WTC11 (cell line): ENCODE measurements around the gene ZNRF1. TPM values are rescaled to one million over a fixed set of nuclear protein-coding genes. Genes with fewer than 3 reads are reported as not detected.

ENCODE experiments used
- ATAC-seq: fragments of 200-7000 bp; cut with Tn5 transposase; 2 replicates; pipeline ENCODE4 v1.10.0; 2021; ENCODE audit warnings: mild to moderate bottlenecking, moderate library complexity
- CTCF ChIA-PET: fragments of 300-600 bp; sonication (Branson Sonifier 250); formaldehyde crosslinking; loops from one replicate; lab custom pipeline; 2021; ENCODE audit warnings: antibody characterized with exemption; lab: Charles Lee
- POLR2A ChIA-PET: fragments of 350-600 bp; sonication (Branson Sonifier 250); formaldehyde crosslinking; loops from one replicate; lab custom pipeline; 2021; ENCODE audit warnings: antibody characterized with exemption; lab: Charles Lee
- DNase-seq: peaks from one replicate; pipeline ENCODE4 v3.0.0; 2021; ENCODE audit warnings: low spot score
- H3K27ac Mint-ChIP-seq: 2 replicates; pipeline ENCODE4 v1.8.0; 2021; ENCODE audit warnings: mixed read lengths
- H3K27me3 Mint-ChIP-seq: 2 replicates; pipeline ENCODE4 v1.8.0; 2021; ENCODE audit warnings: low read depth, mild to moderate bottlenecking, moderate library complexity, mixed read lengths
- H3K36me3 Mint-ChIP-seq: 2 replicates; pipeline ENCODE4 v1.8.0; 2021; ENCODE audit warnings: mixed read lengths
- H3K4me1 Mint-ChIP-seq: 2 replicates; pipeline ENCODE4 v1.8.0; 2022; ENCODE audit warnings: mixed read lengths
- H3K4me3 Mint-ChIP-seq: 2 replicates; pipeline ENCODE4 v1.8.0; 2021; ENCODE audit warnings: mild to moderate bottlenecking, moderate library complexity, mixed read lengths
- H3K9me3 Mint-ChIP-seq: 2 replicates; pipeline ENCODE4 v1.8.0; 2021; ENCODE audit warnings: mixed read lengths
- CREM ChIP-seq: sonication (generic); formaldehyde crosslinking; IDR thresholded peaks from 2 replicates; pipeline ENCODE4 v1.8.1; 2022; ENCODE audit warnings: mild to moderate bottlenecking, missing genetic modification reagents, moderate library complexity
- ESRRA ChIP-seq: sonication (generic); formaldehyde crosslinking; IDR thresholded peaks from 2 replicates; pipeline ENCODE4 v1.8.1; 2022; ENCODE audit warnings: mild to moderate bottlenecking, missing genetic modification reagents, borderline replicate concordance
- FOXJ3 ChIP-seq: sonication (generic); formaldehyde crosslinking; IDR thresholded peaks from 2 replicates; pipeline ENCODE4 v1.9.0; 2021; ENCODE audit warnings: missing genetic modification reagents, mild to moderate bottlenecking, borderline replicate concordance
- FOXK1 ChIP-seq: sonication (generic); formaldehyde crosslinking; IDR thresholded peaks from 2 replicates; pipeline ENCODE4 v1.8.0; 2022; ENCODE audit warnings: mild to moderate bottlenecking, moderate library complexity, missing genetic modification reagents
- FOXP1 ChIP-seq: sonication (generic); formaldehyde crosslinking; IDR thresholded peaks from 2 replicates; pipeline ENCODE4 v1.8.0; 2022; ENCODE audit warnings: missing genetic modification reagents, mild to moderate bottlenecking, moderate library complexity, borderline replicate concordance
- HMGA2 ChIP-seq: fragments of 250-450 bp; sonication (Bioruptor Pico); IDR thresholded peaks from 2 replicates; pipeline ENCODE4 v1.4.0; 2021; ENCODE audit warnings: mild to moderate bottlenecking, moderate library complexity
- IRF2 ChIP-seq: sonication (generic); formaldehyde crosslinking; IDR thresholded peaks from 2 replicates; pipeline ENCODE4 v1.8.0; 2022; ENCODE audit warnings: low read depth, missing genetic modification reagents, borderline replicate concordance
- NFATC4 ChIP-seq: fragments of 250-450 bp; sonication (Bioruptor Pico); IDR thresholded peaks from 2 replicates; pipeline ENCODE4 v1.9.0; 2021; ENCODE audit warnings: mild to moderate bottlenecking
- NR2C2 ChIP-seq: sonication (generic); formaldehyde crosslinking; IDR thresholded peaks from 2 replicates; pipeline ENCODE4 v1.8.0; 2022; ENCODE audit warnings: mild to moderate bottlenecking, missing genetic modification reagents
- NR3C1 ChIP-seq: sonication (generic); formaldehyde crosslinking; conservative IDR thresholded peaks from 2 replicates; pipeline ENCODE4 v1.8.1; 2023; ENCODE audit warnings: low read depth, mild to moderate bottlenecking, missing genetic modification reagents
- PRRX2 ChIP-seq: fragments of 250-450 bp; sonication (Bioruptor Pico); IDR thresholded peaks from 2 replicates; pipeline ENCODE4 v1.8.0; 2021; ENCODE audit warnings: mild to moderate bottlenecking
- SMAD3 ChIP-seq: sonication (generic); formaldehyde crosslinking; IDR thresholded peaks from 2 replicates; pipeline ENCODE4 v1.8.0; 2022; ENCODE audit warnings: missing genetic modification reagents, mild to moderate bottlenecking, borderline replicate concordance
- TEAD1 ChIP-seq: sonication (generic); formaldehyde crosslinking; IDR thresholded peaks from 2 replicates; pipeline ENCODE4 v1.8.0; 2022; ENCODE audit warnings: mild to moderate bottlenecking, missing genetic modification reagents
- ZNF317 ChIP-seq: sonication (generic); formaldehyde crosslinking; IDR thresholded peaks from 2 replicates; pipeline ENCODE4 v1.8.1; 2023; ENCODE audit warnings: low read depth, mild to moderate bottlenecking, moderate library complexity, missing genetic modification reagents, borderline replicate concordance
- ZNF396 ChIP-seq: fragments of 250-450 bp; sonication (Bioruptor Pico); IDR thresholded peaks from 2 replicates; pipeline ENCODE4 v1.8.0; 2021; ENCODE audit warnings: mild to moderate bottlenecking, moderate library complexity, borderline replicate concordance
- ZNF423 ChIP-seq: fragments of 250-450 bp; sonication (Bioruptor Pico); IDR thresholded peaks from 2 replicates; pipeline ENCODE4 v2.1.2; 2022; ENCODE audit warnings: mild to moderate bottlenecking, moderate library complexity
- total RNA-seq: library from RNA; stranded (reverse); gene quantifications from 3 replicates; pipeline ENCODE4 v1.2.3, GENCODE V29; 2021
- TF ChIP-seq, protein P1 (sequence below): sonication (generic); formaldehyde crosslinking; IDR thresholded peaks from 2 replicates; pipeline ENCODE4 v1.8.0; 2022; ENCODE audit warnings: missing genetic modification reagents
- TF ChIP-seq, protein P2 (sequence below): sonication (generic); formaldehyde crosslinking; IDR thresholded peaks from 2 replicates; pipeline ENCODE4 v1.8.1; 2022; ENCODE audit warnings: missing genetic modification reagents, borderline replicate concordance
- TF ChIP-seq, protein P3 (sequence below): sonication (generic); formaldehyde crosslinking; conservative IDR thresholded peaks from 2 replicates; pipeline ENCODE4 v1.8.1; 2022; ENCODE audit warnings: mild to moderate bottlenecking, missing genetic modification reagents
- TF ChIP-seq, protein P4 (sequence below): sonication (generic); formaldehyde crosslinking; IDR thresholded peaks from 2 replicates; pipeline ENCODE4 v1.8.1; 2023; ENCODE audit warnings: mild to moderate bottlenecking, missing genetic modification reagents, moderate library complexity
- TF ChIP-seq, protein P5 (sequence below): sonication (generic); formaldehyde crosslinking; IDR thresholded peaks from 2 replicates; pipeline ENCODE4 v1.8.1; 2023; ENCODE audit warnings: mild to moderate bottlenecking, missing genetic modification reagents
- TF ChIP-seq, protein P6 (sequence below): fragments of 250-450 bp; sonication (Bioruptor Pico); IDR thresholded peaks from 2 replicates; pipeline ENCODE4 v1.8.0; 2021; ENCODE audit warnings: mild to moderate bottlenecking

ZNRF1 gene
- total RNA-seq, 1 experiment from 2014 or later: 47.6 TPM

DNA sequence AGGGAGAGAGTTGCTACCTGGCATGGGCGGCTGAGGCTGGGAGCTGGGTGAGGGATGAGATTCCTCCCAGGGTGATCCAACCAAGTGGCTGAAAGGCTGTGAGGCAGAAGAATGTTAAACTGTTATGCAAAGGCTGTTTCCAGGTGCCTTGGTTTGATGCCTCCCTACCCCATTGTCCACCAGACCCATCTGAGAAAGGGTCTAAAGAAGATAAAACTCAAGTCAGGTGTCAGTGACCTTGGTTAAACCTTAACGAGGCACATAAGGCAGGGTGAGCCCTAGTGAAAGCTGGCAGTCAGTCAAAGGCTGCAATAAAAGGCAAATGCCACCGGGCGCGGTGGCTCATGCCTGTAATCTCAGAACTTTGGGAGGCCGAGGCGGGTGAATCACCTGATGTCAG is 94.0 kb downstream of the ZNRF1 start:
- DNase-seq (no peak), ATAC-seq (peak; percentile 14)
- Mint-ChIP-seq H3K36me3 (no peaks in the 10 kb centered on the region), H3K9me3 (no peaks in the 10 kb centered on the region), H3K27me3 (no peaks in the 10 kb centered on the region), H3K4me3 (no peak overlapping the region), H3K4me1 (peaks cover 59% of the 10 kb centered on the region), H3K27ac (peak overlapping the region; percentile 70)
- CTCF ChIA-PET: interaction anchor here (1.0 to 2.6 kb wide), 2 partner anchors 18 to 458 kb away, joined by 3 to 14 read pairs; no protein-coding TSS in a partner anchor
- POLR2A ChIA-PET: interaction anchor here (0.7 kb wide), 1 partner anchor 9 kb away, joined by 4 read pairs; no protein-coding TSS in a partner anchor
- TF ChIP-seq, protein P1, sequence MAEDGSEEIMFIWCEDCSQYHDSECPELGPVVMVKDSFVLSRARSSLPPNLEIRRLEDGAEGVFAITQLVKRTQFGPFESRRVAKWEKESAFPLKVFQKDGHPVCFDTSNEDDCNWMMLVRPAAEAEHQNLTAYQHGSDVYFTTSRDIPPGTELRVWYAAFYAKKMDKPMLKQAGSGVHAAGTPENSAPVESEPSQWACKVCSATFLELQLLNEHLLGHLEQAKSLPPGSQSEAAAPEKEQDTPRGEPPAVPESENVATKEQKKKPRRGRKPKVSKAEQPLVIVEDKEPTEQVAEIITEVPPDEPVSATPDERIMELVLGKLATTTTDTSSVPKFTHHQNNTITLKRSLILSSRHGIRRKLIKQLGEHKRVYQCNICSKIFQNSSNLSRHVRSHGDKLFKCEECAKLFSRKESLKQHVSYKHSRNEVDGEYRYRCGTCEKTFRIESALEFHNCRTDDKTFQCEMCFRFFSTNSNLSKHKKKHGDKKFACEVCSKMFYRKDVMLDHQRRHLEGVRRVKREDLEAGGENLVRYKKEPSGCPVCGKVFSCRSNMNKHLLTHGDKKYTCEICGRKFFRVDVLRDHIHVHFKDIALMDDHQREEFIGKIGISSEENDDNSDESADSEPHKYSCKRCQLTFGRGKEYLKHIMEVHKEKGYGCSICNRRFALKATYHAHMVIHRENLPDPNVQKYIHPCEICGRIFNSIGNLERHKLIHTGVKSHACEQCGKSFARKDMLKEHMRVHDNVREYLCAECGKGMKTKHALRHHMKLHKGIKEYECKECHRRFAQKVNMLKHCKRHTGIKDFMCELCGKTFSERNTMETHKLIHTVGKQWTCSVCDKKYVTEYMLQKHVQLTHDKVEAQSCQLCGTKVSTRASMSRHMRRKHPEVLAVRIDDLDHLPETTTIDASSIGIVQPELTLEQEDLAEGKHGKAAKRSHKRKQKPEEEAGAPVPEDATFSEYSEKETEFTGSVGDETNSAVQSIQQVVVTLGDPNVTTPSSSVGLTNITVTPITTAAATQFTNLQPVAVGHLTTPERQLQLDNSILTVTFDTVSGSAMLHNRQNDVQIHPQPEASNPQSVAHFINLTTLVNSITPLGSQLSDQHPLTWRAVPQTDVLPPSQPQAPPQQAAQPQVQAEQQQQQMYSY (CRISPR knock-in tag): peak; percentile 52; the same call in 1 of the 2 replicates
- no peak for TF ChIP-seq ZNF423

DNA sequence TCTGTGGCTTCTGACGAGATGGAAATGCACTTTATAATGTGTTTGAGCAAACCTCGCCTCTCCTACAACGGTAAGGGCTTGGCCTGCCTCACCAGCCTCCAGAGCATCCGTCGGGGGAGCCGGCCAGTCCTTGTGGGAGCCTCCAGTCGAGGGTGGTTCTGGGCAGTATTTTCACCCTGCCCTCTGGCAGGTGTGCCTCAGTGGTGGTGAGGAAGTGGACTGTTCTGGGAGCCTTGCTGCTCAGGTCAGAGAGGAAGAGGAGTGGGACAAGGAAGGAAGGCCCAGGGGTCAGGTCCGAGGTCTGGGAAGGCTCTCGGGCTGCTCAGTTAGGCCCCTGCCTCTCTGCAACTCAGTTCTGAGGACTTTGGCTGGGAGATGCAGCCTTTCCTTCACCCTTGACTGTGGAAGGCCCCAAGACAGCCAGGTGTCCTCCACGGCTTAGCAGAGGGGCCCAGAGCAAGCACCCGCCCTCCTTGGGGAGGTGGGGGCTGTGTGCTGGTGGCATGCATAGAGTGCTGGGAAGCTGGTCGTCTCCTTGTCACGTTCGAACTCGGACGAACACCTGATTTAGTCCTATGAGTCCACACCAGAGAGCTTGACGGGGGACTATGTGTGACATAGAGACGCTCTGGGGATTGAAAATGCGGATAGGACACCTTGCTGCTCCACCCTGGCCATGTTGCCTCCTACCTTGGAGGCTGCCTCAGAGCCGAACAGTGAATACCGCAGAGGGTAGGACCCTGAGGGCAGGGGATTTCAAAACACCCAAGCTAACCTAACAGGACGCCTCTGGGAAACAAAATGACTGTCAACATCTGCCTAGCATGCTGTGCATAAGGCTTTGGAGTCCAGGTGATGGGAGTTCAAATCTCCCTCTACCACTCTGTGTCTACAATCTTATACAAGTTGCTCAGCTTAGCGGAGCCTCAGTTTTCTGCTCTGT is 95.0 kb downstream of the ZNRF1 start:
- ChIA-PET POLR2A (no interaction called here), CTCF (interaction anchor here (1.7 to 2.6 kb wide), 2 partner anchors 17 to 95 kb away, joined by 6 to 14 read pairs; partner anchors contain the start of gene ZNRF1)
- no peak for ATAC-seq
- no peaks in the 10 kb centered on the region for H3K36me3 Mint-ChIP-seq
- no peak overlapping the region for H3K4me3 Mint-ChIP-seq
- TF ChIP-seq SMAD3 (CRISPR knock-in tag) (no peak), ESRRA (CRISPR knock-in tag) (no peak), NR2C2 (CRISPR knock-in tag) (no peak), NR3C1 (CRISPR knock-in tag) (no peak), NFATC4 (CRISPR knock-in tag) (no peak), FOXJ3 (no peak), IRF2 (no peak), ZNF396 (CRISPR knock-in tag) (no peak), CREM (CRISPR knock-in tag) (no peak), HMGA2 (no peak), TEAD1 (no peak), PRRX2 (CRISPR knock-in tag) (no peak), FOXK1 (CRISPR knock-in tag) (no peak)
- TF ChIP-seq, protein P2, sequence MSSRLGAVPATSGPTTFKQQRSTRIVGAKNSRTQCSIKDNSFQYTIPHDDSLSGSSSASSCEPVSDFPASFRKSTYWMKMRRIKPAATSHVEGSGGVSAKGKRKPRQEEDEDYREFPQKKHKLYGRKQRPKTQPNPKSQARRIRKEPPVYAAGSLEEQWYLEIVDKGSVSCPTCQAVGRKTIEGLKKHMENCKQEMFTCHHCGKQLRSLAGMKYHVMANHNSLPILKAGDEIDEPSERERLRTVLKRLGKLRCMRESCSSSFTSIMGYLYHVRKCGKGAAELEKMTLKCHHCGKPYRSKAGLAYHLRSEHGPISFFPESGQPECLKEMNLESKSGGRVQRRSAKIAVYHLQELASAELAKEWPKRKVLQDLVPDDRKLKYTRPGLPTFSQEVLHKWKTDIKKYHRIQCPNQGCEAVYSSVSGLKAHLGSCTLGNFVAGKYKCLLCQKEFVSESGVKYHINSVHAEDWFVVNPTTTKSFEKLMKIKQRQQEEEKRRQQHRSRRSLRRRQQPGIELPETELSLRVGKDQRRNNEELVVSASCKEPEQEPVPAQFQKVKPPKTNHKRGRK (CRISPR knock-in tag): no peak
- TF ChIP-seq, all 79 proteins: peak for 0
- Mint-ChIP-seq H3K9me3 (no peaks in the 10 kb centered on the region), H3K27me3 (no peaks in the 10 kb centered on the region), H3K27ac (peak overlapping the region; percentile 82; the same call in 1 of the 2 replicates), H3K4me1 (peaks cover 66% of the 10 kb centered on the region)
- no peak for DNase-seq

DNA sequence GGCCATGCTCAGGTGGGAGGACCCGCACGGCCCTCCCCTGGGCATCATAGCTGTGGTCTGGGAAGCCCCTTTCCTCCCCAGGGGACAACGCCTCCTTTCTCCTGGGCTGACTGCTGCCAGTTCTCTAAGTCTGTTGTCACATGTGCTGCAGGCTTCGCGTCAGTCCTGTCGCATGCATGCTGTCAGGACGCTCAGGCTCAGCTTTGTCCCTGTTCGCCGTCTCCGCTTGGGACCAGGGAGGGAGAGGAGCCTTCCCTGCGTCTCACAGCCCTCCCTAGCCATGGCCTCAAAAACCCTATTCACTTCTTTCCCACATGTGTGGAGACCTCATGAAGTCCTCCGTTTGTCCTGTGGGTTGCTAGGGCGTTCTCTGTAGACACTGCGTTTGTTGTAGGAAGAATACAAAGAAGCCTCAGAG is 96.4 kb downstream of the ZNRF1 start:
- peak overlapping the region; percentile 82; the same call in 1 of the 2 replicates for H3K27ac Mint-ChIP-seq
- no peaks in the 10 kb centered on the region for H3K9me3 Mint-ChIP-seq
- H3K4me1 Mint-ChIP-seq: peaks cover 70% of the 10 kb centered on the region
- CTCF ChIA-PET: interaction anchor here (0.5 to 9.3 kb wide), 4 partner anchors 14 to 115 kb away, joined by 3 to 135 read pairs (median 4); partner anchors contain the start of gene ZNRF1
- H3K4me3 Mint-ChIP-seq: no peak overlapping the region
- ATAC-seq: no peak
- no peaks in the 10 kb centered on the region for H3K27me3 Mint-ChIP-seq
- H3K36me3 Mint-ChIP-seq: no peaks in the 10 kb centered on the region
- no peak for DNase-seq
- POLR2A ChIA-PET: no interaction called here
- TF ChIP-seq FOXP1 (no peak), ZNF317 (no peak), ZNF396 (CRISPR knock-in tag) (no peak)
- TF ChIP-seq, protein P3, sequence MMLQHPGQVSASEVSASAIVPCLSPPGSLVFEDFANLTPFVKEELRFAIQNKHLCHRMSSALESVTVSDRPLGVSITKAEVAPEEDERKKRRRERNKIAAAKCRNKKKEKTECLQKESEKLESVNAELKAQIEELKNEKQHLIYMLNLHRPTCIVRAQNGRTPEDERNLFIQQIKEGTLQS (CRISPR knock-in tag): no peak
- TF ChIP-seq, protein P4, sequence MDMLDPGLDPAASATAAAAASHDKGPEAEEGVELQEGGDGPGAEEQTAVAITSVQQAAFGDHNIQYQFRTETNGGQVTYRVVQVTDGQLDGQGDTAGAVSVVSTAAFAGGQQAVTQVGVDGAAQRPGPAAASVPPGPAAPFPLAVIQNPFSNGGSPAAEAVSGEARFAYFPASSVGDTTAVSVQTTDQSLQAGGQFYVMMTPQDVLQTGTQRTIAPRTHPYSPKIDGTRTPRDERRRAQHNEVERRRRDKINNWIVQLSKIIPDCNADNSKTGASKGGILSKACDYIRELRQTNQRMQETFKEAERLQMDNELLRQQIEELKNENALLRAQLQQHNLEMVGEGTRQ (CRISPR knock-in tag): no peak
- TF ChIP-seq, protein P5, sequence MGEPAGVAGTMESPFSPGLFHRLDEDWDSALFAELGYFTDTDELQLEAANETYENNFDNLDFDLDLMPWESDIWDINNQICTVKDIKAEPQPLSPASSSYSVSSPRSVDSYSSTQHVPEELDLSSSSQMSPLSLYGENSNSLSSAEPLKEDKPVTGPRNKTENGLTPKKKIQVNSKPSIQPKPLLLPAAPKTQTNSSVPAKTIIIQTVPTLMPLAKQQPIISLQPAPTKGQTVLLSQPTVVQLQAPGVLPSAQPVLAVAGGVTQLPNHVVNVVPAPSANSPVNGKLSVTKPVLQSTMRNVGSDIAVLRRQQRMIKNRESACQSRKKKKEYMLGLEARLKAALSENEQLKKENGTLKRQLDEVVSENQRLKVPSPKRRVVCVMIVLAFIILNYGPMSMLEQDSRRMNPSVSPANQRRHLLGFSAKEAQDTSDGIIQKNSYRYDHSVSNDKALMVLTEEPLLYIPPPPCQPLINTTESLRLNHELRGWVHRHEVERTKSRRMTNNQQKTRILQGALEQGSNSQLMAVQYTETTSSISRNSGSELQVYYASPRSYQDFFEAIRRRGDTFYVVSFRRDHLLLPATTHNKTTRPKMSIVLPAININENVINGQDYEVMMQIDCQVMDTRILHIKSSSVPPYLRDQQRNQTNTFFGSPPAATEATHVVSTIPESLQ (CRISPR knock-in tag): no peak
- TF ChIP-seq, protein P6, sequence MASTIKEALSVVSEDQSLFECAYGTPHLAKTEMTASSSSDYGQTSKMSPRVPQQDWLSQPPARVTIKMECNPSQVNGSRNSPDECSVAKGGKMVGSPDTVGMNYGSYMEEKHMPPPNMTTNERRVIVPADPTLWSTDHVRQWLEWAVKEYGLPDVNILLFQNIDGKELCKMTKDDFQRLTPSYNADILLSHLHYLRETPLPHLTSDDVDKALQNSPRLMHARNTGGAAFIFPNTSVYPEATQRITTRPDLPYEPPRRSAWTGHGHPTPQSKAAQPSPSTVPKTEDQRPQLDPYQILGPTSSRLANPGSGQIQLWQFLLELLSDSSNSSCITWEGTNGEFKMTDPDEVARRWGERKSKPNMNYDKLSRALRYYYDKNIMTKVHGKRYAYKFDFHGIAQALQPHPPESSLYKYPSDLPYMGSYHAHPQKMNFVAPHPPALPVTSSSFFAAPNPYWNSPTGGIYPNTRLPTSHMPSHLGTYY (CRISPR knock-in tag): no peak
